ENCODE data around the gene SLC9A1. TPM values are rescaled to one million over a fixed set of nuclear protein-coding genes. Genes with fewer than 3 reads are reported as not detected.

The SLC9A1 gene
- total RNA-seq, 3 donors from 2014 or later = 6.1 to 14.2 (median 13.8) TPM

DNA sequence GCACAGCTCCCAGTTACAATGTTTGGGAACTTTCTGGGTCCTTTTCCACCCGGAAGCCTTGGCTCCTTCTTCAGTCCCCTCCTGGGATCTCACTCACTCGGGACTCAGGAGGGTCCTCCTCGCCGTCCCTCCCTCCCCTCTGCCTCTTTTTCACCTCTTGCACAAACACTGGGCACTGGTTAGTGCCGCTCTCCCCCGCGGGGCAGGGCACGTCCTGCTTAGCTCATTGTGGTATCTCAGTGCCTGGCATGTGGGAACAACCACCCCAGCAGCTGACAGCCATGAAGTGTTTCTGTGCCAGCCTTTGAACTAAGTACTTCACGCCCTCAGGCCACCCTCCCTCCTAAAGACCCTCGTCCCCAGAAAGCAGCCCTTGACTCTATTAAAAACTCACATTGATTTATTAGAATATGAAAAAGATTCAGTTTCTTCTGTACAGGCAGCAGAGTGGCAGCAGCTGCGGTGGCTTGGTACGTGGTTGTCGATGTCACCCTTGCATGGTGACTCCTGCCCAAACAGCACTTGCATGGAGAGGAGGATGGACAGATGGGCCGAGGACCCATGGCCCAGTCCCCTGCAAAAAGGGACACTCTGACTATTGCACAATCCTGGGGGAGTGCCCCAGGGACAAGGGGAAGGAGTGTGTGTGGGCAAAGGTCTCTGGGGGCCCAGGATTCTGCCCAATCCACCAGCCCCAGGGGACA is 56.3 kb downstream of the SLC9A1 start:
- peak in 1 of 2 donors; percentile 83 for DNase-seq (ENCODE audit: low spot score in 2 of 2)
- peak overlapping the region; percentile 90 to 96 for H3K27ac ChIP-seq
- no peak overlapping the region for H3K4me3 ChIP-seq
- TF ChIP-seq POLR2AphosphoS5 (IDR thresholded peaks at IDR 0.05) (peak in 2 of 3 donors; percentile 10 to 49), POLR2A (IDR thresholded peaks at IDR 0.05) (no peak), CTCF (IDR thresholded peaks at IDR 0.05) (no peak)
- no peaks in the 10 kb centered on the region for H3K9me3 ChIP-seq
- peaks cover 16 to 24% of the 10 kb centered on the region in 2 donors for H3K4me1 ChIP-seq
- H3K36me3 ChIP-seq = no peaks in the 10 kb centered on the region
- no peaks in the 10 kb centered on the region for H3K27me3 ChIP-seq
- intact Hi-C loops (cut with DNase I; ENCODE audit: low total_unique reads) = loop anchor here (5.0 kb wide), 1 partner anchor 51 kb away; no protein-coding TSS in a partner anchor

GRCh38 chr1:27097484-27097917 is 57.4 kb downstream of the SLC9A1 start:
- TF ChIP-seq POLR2AphosphoS5 (IDR thresholded peaks at IDR 0.05) (peak; percentile 51 to 77 (median 67)), POLR2A (IDR thresholded peaks at IDR 0.05) (no peak), CTCF (IDR thresholded peaks at IDR 0.05) (peak; percentile 99)
- H3K4me1 ChIP-seq = peaks cover 16 to 24% of the 10 kb centered on the region in 2 donors
- H3K9me3 ChIP-seq = no peaks in the 10 kb centered on the region
- no peaks in the 10 kb centered on the region for H3K27me3 ChIP-seq
- peak; percentile 82 to 86 for DNase-seq (ENCODE audit: low spot score in 2 of 2)
- intact Hi-C loops (cut with DNase I; ENCODE audit: low total_unique reads) = loop anchor here (5.0 kb wide), 1 partner anchor 50 kb away; no protein-coding TSS in a partner anchor
- no peaks in the 10 kb centered on the region for H3K36me3 ChIP-seq
- H3K4me3 ChIP-seq = no peak overlapping the region
- H3K27ac ChIP-seq = peak overlapping the region; percentile 90 to 96

DNA sequence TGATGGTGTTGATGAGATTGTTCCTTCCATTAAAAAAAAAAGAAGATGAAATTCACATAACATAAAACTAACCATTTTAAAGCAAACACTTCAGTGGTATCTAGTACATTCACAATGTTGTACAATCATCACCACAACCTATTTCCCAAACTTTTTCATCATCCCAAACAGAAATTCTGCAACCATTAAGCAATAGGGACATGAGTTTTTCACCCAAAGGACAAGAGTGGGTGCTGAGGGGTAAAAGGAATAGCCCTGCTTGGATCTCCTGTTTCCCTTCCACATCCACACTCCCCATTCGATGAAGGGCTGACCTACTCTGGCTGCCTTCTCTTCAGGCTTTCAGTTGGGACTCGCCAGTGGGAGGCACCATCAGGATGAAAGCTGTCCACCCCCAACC is 59.3 kb downstream of the SLC9A1 start:
- H3K36me3 ChIP-seq = no peaks in the 10 kb centered on the region
- no peaks in the 10 kb centered on the region for H3K9me3 ChIP-seq
- peaks cover 16 to 24% of the 10 kb centered on the region in 2 donors for H3K4me1 ChIP-seq
- intact Hi-C loops (cut with DNase I; ENCODE audit: low total_unique reads) = loop anchor here (5.0 kb wide), 1 partner anchor 48 kb away; no protein-coding TSS in a partner anchor
- H3K4me3 ChIP-seq = no peak overlapping the region
- DNase-seq (ENCODE audit: low spot score in 2 of 2) = no peak
- TF ChIP-seq POLR2AphosphoS5 (IDR thresholded peaks at IDR 0.05) = no peak
- H3K27me3 ChIP-seq = no peaks in the 10 kb centered on the region
- H3K27ac ChIP-seq = no peak overlapping the region

DNA sequence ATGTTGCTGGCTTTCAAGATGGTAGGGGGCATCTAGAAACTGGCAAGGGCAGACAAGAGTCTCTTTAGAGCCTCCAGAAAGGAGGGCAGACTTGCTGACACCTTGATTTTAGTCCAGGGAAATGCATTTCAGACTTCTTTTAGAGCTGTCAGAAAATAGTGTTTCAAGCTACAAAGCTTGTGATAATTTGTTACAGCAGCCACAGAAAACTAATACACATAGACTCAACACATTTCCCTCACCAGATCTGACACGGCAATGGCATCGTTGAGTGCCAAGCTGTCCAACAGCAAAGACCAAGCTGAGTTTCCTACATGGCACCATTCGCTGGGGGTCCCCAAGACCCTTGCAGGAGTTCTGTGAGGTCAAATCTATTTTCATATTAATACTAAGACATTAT is 62.0 kb downstream of the SLC9A1 start:
- intact Hi-C loops (cut with DNase I; ENCODE audit: low total_unique reads) = no loop called here
- DNase-seq (ENCODE audit: low spot score in 2 of 2) = no peak
- TF ChIP-seq POLR2AphosphoS5 (IDR thresholded peaks at IDR 0.05) (no peak), POLR2A (IDR thresholded peaks at IDR 0.05) (no peak), CTCF (IDR thresholded peaks at IDR 0.05) (no peak)
- Histone ChIP-seq H3K4me3 (no peak overlapping the region), H3K9me3 (no peaks in the 10 kb centered on the region), H3K27me3 (no peaks in the 10 kb centered on the region), H3K36me3 (no peaks in the 10 kb centered on the region), H3K27ac (no peak overlapping the region), H3K4me1 (peaks cover 0 to 6% of the 10 kb centered on the region in 2 donors)

- intact Hi-C loops (cut with DNase I; ENCODE audit: low total_unique reads) = no loop called here
These were observed 64.0 kb downstream of the SLC9A1 start for GRCh38 chr1:27090911-27091310.

More at GRCh38 chr1:27090911-27091310, 64.0 kb downstream of the SLC9A1 start:
- Histone ChIP-seq H3K36me3 (no peaks in the 10 kb centered on the region), H3K4me3 (no peak overlapping the region), H3K9me3 (no peaks in the 10 kb centered on the region), H3K27me3 (no peaks in the 10 kb centered on the region), H3K4me1 (no peaks in the 10 kb centered on the region), H3K27ac (peak overlapping the region in 1 of 2 donors; percentile 40)
- peak in 1 of 2 donors; percentile 53 for DNase-seq (ENCODE audit: low spot score in 2 of 2)
- TF ChIP-seq POLR2AphosphoS5 (IDR thresholded peaks at IDR 0.05) (no peak), CTCF (IDR thresholded peaks at IDR 0.05) (no peak), POLR2A (IDR thresholded peaks at IDR 0.05) (no peak)

Measured in breast epithelium (tissue), 4 donors.